HG03103 (cell line): Measurements from ENCODE around the gene RCE1.

Experiments
- ATAC-seq: cut with Tn5 transposase; IDR thresholded peaks from one replicate; pipeline ENCODE4 v1.9.1; 2021; ENCODE audit warnings: low read depth; ENCODE audit not compliant: unreplicated experiment

Gene RCE1

DNA sequence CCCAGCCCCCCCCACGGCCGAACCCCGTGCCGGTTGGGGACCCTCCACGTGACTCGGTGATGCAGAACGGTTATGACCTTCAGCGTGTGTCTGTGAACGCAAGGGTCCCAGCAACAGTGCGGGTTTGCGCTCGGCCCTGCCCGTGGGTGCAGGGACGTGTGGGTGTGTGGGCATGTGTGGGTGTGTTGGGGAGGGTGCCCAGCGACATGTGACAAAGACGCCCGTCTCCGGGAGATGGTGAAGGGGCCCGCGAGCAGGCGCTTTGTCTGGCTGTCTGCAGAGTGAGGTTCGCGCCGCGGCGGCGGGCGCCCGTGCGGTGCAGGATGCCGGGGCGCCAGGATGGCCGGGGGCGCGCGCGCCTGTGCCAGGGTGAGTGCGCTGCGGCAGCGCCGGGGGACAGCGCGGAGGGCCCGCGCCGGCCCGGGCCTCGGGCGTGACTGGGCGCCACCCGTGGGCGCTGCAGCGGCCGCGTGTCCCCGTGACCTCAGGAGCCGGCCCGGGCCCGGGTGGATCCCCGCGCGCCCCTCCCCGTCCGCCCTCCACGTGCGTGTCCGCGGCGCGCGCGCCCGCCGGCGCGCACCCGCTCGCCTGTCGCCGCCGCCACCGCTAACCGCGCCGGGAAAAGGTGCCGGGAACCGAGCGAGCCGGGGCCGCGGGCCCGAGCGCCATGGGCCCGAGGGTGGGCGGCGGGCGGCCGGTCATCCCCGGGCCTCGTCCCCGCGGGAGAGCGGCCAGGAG, 13.4 kb downstream of the RCE1 start, which contains the start of gene LRFN4:
Gene LRFN4, plus strand, starts transcription at position 569 of the 738 bp plus-strand sequence. CDS start 681 bp downstream, outside the sequence.
- peak; percentile 30 for ATAC-seq

DNA sequence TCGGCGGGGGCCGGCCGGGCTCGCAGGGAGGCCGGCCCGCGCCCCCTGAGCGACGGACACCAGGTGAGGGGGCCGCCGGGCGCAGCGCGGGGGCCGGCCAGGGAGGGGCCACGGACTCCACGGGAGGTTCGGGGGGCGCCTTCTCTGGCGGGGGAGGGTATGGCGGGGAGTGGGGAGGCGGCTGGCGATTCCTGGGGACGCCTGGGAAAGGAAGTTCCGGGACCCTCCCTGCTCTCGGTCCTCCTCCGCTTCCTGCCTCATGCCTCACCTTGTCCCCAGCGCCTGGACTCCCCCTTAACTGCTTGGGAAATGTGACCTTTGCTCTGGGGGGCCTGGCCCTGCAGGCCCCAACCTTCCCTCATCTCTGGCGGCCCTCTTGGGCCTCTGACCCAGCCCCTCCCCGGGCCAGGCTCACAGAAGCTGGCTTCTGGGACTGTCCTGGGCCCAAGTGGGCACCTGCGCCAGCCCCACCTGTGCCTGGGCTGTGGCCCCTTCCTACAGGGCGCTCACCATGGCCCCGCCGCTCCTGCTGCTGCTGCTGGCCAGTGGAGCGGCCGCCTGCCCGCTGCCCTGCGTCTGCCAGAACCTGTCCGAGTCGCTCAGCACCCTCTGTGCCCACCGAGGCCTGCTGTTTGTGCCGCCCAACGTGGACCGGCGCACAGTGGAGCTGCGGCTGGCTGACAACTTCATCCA, 14.1 kb downstream of the RCE1 start:
- ATAC-seq: no peak

DNA sequence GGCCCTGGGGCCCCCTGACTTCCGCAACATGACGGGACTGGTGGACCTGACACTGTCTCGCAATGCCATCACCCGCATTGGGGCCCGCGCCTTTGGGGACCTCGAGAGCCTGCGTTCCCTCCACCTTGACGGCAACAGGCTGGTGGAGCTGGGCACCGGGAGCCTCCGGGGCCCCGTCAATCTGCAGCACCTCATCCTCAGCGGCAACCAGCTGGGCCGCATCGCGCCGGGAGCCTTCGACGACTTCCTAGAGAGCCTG, 14.6 kb downstream of the RCE1 start:
- no peak for ATAC-seq

DNA sequence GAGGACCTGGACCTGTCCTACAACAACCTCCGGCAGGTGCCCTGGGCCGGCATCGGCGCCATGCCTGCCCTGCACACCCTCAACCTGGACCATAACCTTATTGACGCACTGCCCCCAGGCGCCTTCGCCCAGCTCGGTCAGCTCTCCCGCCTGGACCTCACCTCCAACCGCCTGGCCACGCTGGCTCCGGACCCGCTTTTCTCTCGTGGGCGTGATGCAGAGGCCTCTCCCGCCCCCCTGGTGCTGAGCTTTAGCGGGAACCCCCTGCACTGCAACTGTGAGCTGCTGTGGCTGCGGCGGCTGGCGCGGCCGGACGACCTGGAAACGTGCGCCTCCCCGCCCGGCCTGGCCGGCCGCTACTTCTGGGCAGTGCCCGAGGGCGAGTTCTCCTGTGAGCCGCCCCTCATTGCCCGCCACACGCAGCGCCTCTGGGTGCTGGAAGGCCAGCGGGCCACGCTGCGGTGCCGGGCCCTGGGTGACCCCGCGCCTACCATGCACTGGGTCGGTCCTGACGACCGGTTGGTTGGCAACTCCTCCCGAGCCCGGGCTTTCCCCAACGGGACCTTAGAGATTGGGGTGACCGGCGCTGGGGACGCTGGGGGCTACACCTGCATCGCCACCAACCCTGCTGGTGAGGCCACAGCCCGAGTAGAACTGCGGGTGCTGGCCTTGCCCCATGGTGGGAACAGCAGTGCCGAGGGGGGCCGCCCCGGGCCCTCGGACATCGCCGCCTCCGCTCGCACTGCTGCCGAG, 15.1 kb downstream of the RCE1 start:
- ATAC-seq: no peak

DNA sequence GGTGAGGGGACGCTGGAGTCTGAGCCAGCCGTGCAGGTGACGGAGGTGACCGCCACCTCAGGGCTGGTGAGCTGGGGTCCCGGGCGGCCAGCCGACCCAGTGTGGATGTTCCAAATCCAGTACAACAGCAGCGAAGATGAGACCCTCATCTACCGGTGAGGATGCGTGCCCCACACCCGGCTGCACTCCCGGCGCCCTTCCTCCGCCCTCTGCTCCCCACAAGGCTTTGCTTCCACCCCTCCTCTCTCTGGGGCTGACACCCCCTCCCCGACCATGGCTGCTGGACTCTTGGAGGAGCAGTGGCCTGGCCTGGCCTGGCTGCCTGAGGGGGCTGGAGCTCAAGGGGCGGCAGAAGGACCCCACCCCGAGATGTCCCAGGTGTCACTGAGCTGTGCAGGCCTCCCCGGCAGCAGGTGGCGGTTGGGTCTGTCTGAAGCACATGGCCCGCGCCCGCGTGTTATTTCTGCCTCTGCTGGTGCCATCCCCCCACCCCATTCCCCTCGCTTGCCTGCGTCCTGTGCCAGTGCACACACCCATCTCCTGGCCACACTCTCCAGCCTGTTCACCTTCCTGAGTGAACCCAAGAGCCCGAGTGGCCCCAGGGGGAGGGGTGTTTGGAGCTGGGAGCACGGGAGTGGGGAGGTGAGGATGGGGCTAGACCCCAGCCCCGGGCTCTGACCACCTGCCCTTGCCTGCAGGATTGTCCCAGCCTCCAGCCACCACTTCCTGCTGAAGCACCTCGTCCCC, 15.9 kb downstream of the RCE1 start:
- no peak for ATAC-seq

DNA sequence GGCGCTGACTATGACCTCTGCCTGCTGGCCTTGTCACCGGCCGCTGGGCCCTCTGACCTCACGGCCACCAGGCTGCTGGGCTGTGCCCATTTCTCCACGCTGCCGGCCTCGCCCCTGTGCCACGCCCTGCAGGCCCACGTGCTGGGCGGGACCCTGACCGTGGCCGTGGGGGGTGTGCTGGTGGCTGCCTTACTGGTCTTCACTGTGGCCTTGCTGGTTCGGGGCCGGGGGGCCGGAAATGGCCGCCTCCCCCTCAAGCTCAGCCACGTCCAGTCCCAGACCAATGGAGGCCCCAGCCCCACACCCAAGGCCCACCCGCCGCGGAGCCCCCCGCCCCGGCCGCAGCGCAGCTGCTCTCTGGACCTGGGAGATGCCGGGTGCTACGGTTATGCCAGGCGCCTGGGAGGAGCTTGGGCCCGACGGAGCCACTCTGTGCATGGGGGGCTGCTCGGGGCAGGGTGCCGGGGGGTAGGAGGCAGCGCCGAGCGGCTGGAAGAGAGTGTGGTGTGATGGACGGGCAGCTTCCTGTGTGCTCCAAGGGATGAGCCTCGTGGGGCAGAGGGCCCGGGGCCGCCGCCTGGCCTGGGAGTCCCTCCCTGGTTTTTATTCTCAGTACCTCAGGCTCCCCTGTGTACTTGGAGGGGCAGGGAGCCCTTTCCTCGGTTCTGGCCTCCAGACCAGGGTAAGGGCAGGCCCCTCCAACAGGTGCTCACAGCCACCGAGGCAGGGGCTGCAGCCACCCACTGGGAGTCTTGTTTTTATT, 16.6 kb downstream of the RCE1 start:
- no peak for ATAC-seq

DNA sequence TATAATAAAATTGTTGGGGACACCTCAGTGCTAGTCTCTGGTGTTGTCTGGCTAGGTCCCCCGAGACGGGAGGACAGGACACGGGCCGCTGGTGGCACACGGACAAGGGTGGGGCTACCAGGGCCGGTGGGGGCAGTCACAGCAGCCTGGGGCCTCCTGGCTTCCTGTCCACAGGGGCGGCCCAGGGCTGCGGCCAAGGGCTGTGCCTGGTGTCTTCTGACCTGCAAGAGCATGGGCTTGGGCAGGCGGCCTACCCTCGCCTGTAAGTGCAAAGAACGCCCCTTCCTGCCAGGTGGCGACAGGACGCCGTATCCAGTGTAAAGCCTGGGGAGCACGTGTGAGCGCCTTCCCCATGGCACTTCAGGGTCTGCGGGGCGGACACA, 17.2 kb downstream of the RCE1 start:
- ATAC-seq: no peak

DNA sequence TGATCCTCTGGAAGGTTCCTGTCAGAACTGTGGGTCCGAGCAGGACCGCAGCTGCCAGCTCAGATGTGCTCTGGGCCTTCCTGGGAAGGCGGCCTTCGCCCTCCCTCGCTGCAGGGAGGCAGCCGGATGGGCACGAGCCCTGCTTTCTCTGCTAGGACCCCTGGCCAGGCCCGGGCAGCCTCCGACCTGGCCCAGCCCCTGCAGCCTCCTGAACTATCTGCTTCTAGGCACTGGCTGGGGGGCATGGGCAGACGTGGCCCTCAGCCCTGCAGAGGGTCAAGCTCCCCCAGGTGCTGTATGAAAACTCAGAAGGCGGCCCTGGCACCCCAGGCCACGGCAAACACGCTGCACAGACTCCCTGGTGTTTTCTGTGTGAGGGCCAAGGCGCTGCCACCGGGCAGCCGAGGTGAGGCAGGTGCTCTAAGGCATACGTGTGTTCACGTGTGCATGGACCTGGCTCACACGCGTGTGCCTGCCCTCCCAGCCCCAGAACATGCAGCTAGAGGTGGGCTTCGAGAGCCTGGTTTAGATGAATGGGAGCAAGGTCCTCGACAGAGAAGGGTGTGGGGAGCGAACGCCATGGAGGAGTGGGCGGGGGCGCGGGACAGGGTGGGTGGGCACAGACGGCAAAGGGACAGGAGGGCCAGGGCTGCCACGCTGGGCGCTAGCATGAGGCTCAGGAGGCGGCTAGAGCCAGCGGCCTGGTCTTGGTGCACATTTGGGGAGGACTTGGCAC, 18.0 kb downstream of the RCE1 start:
- no peak for ATAC-seq

DNA sequence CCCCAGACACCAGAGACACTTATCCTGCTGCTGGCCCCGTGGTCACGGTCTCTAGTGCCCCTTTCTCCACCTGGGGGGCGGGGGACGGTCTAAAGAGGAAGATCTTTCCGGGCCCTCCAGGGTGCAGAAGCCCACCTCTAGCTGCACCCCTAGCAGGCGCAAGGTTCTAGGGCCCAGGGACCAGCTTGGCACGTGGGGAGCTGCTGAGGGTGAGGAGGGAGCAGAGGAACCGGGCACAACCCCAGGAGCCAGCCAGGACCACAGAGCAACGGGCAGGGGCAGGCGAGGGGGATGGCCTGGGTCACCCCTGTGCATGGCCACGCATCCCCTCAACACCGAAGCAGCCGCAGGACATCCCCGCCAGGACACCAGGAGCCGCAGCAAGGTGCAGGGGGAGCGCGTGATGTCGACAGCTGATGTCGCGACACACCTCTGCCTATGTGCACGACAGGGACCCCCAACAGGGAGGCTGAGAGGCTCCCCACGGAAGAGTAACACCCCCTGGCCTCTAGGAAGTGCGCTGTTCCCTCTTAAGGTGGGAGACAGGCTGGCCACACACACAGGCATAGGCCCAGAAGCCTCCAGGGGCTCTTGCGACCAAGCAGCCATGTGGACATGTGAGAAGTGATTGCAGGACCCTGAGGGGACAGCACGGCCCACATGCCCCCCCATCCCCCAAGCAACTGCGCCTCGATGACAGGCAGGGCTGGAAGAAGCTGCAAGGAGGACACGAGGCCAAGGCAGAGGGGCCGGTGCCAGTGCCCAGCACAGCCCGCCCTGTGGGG, 18.7 kb downstream of the RCE1 start:
- ATAC-seq: no peak

DNA sequence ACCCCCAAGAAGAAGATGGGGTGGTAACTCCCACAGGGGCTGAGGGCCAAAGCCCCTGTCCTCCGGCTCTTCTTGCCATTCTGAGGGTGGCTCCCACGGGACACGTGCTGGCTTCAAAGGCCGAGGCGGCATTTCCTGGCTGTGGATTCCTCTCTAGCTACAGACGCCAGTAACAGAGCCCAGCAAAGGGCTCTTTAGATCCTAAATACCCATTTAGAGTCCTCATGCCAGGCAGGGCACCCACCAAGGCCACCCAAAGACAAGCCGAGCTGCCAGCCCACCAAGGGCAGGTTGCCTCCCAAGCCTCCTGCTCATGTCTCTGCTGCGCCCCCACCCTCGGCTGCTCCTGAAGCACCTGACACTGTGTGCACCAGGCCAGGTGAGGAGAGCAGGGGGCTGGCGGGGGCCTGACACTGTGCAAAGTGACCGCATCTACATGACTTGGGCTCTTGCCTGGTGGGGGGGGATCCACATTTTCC, 19.4 kb downstream of the RCE1 start:
- ATAC-seq: no peak

DNA sequence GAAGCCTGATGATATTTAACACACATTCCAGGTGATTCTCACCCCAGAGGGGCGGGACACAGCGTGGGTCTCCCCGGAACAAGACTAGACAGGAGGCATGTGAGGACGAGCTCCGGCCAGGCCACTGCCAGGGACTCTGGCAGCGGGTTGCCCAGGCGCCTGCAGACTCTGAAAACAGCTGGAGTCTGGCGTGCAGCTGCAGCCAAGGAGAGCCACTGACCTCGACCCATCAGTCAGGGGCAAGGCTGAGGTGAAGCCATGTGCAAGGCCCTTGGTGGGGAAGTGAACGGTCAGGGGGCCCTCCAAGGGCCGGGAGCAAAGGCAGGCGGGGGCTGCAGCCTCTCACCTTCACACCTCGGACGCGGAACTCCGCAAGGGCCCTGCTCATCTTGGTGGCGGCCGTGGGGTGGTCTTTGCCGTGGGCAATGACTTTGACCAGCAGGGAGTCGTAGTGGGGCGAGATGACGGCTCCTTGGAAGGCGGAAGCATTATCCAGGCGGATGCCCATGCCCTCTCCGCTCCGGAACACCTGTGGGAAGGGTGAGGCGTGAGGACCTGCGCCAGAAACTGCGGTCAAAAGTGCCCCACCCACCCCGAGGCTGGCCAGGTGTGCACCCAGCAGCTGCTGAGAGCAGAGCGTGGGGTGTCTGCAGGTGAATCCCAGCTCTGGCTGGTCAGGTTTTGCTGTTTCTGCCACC, 20.3 kb downstream of the RCE1 start:
- no peak for ATAC-seq

DNA sequence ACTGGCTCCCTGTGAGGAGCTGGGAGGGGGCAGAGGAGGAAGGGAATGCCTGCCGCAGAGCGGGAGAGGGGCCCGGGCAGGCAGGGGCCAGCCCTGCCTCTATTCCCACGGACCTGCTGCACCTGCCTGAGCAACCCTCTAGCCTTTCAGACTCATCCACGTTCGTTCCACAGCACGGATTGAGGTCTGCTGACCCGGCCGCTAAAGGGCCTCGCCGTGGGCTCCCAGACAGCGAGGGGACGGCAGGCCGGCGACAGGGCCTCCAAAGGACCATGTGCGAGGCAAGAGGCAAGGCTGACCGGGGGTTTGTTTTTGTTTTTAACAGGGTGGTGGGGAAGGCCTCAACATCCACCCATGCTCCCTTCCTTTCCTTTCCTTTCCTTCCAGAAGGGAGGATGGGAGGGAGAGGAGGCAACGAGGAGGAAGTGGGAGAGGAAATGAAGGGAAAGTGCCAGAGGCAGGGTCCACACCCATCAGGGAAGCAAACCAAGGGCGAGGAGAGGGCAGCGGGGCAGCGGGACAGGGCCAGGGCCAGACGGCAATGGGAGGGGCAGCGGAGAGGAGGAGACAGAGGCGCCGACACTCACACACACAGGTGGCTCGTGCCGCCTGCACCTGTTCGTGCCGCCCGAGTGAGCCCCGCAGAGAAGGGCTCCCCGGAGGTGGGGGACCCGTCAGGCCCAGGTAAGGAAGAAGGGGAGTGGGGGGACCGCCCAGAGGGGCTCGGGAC, 21.1 kb downstream of the RCE1 start:
- ATAC-seq: no peak

DNA sequence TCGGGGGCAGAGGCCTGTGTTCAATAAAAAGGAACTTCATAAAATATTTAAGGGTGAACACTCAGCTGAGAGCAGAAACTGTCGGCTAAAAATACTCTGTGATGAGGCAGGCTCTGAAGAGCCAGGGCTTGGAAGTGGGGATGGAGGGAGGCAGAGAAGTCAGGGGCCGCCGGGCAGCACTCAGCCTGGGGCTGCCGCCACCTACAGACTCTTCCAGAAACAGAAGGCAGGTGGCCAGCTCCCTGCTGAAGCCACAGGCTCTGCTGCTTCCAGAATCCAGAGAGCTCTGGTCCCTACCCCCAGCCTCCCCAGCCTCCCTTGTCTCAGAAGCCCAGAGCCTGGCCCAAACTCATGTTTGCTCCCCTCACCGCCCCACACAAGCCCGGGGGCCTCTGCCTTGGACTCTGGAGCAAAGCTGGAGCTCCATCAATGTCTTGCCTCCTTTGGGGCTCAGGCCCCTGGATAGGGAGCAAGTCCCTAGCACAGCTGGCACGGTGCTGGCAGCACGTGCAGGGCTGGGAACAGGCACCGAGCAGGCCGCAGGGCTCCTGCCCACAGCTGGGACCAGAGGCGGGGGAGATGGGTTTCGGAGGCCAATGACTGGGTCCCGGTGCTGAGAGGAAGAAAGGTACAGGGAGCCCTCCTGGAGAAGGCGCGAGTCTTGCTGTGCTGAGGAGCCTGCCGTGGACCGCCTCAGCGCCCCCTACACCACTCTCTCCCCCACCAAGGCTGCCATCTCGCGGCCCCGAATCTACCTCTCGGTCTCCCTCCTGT, 21.9 kb downstream of the RCE1 start:
- no peak for ATAC-seq

DNA sequence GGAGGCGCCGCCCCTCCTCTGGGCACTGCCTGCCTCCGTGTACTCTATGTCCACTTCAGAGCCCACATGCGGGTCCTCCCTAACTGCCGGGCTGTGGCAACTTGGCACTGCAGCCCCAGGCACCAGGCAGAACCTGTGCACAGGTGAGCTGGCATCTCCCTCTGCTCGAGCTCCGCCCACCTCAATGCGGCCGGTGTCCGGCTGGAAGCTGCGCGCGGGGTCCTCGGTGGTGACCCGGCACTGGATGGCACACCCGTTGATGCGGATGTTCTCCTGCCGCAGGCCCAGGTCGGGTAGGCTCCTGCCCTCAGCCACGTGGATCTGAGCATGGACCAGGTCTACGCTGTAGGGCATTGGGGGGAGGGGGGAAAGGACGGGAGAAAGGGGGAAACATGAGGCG, 22.8 kb downstream of the RCE1 start:
- no peak for ATAC-seq

DNA sequence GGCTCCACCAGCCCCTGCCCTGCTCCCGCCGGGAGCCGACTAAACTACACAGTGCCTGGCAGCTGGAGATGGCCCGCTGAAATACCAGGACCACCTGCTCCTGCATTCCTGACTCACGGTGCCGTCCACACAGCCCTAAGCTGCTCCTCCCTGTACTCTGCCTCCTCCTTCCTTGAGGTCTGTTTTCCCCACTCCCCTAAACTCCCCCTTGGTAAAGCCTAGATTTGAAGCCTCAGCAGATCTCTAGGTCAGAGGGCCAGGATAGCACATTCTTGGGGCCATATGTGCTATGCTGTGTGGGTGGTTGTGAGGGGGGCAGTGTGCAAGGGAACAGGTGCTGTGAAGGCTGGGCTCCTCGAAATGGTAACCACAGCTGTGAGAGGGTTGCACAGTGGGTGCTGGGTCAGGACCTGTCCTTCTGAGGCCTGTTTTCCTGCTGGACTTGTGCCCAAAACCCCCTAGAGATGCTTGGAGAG, 23.3 kb downstream of the RCE1 start:
- no peak for ATAC-seq

DNA sequence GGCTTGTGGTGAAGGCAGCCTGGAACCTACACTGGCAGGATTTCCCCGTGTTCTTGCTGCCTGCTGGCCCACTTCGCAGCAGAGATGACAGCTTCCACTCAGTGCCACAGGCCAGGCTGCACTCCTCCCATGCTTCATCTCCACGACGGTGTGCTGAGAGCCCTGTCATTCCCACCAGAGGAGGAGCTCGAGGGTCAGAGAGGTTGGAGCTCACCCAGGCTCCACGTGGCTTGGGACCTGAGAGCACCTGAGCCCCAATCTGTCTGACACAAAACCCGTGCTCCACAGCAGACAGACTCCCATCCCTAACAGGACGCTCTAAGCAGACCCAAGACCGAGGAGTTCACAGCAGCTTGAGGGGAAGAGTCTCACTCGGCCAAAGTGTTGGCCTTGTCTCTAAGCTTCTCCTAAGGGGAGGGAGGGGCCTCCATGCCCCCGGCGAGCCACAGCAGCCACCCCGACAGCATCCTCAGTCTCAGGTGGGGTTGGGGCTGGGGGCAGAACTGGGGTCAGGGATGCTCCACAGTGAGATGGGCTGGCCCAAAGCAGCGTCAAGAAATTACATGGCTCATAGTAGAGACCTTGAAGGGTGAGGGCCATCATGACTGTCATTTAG, 24.3 kb downstream of the RCE1 start:
- ATAC-seq: no peak
